ENCODE results near the gene LYST.

The LYST gene

GRCh38 chr1:235703506-235703905 is 163.2 kb downstream of the LYST start:
- peak; percentile 35 for DNase-seq (ENCODE audit: low read depth)
- H3K4me3 ChIP-seq (ENCODE audit: control insufficient read depth, low read depth, low read length), result no peak overlapping the region
- no peak for TF ChIP-seq CTCF (conservative IDR thresholded peaks at IDR 0.05; ENCODE audit: control insufficient read depth, insufficient read depth, low read depth, low read length)

GRCh38 chr1:235702412-235702811 is 164.3 kb downstream of the LYST start:
- no peak overlapping the region for H3K4me3 ChIP-seq (ENCODE audit: control insufficient read depth, low read depth, low read length)
- TF ChIP-seq CTCF (conservative IDR thresholded peaks at IDR 0.05; ENCODE audit: control insufficient read depth, insufficient read depth, low read depth, low read length), result no peak
- DNase-seq (ENCODE audit: low read depth), result no peak

- H3K4me3 ChIP-seq (ENCODE audit: control insufficient read depth, low read depth, low read length), result no peak overlapping the region
- DNase-seq (ENCODE audit: low read depth), result peak; percentile 76
- TF ChIP-seq CTCF (conservative IDR thresholded peaks at IDR 0.05; ENCODE audit: control insufficient read depth, insufficient read depth, low read depth, low read length), result no peak
Measured at GRCh38 chr1:235697508-235697907, 169.2 kb downstream of the LYST start.

- H3K4me3 ChIP-seq (ENCODE audit: control insufficient read depth, low read depth, low read length), result no peak overlapping the region
- no peak for DNase-seq (ENCODE audit: low read depth)
- TF ChIP-seq CTCF (conservative IDR thresholded peaks at IDR 0.05; ENCODE audit: control insufficient read depth, insufficient read depth, low read depth, low read length), result no peak
Measured at GRCh38 chr1:235689356-235689755, 177.3 kb downstream of the LYST start.

GRCh38 chr1:235688096-235688495 is 178.6 kb downstream of the LYST start:
- no peak overlapping the region for H3K4me3 ChIP-seq (ENCODE audit: control insufficient read depth, low read depth, low read length)
- no peak for TF ChIP-seq CTCF (conservative IDR thresholded peaks at IDR 0.05; ENCODE audit: control insufficient read depth, insufficient read depth, low read depth, low read length)
- peak; percentile 21 for DNase-seq (ENCODE audit: low read depth)

- TF ChIP-seq CTCF (conservative IDR thresholded peaks at IDR 0.05; ENCODE audit: control insufficient read depth, insufficient read depth, low read depth, low read length), result no peak
- no peak overlapping the region for H3K4me3 ChIP-seq (ENCODE audit: control insufficient read depth, low read depth, low read length)
- DNase-seq (ENCODE audit: low read depth), result no peak
Measured at GRCh38 chr1:235683653-235684052, 183.1 kb downstream of the LYST start.

- H3K4me3 ChIP-seq (ENCODE audit: control insufficient read depth, low read depth, low read length), result no peak overlapping the region
- no peak for DNase-seq (ENCODE audit: low read depth)
- no peak for TF ChIP-seq CTCF (conservative IDR thresholded peaks at IDR 0.05; ENCODE audit: control insufficient read depth, insufficient read depth, low read depth, low read length)
Measured at GRCh38 chr1:235682216-235682615, 184.5 kb downstream of the LYST start.

Measured in fibroblast of mammary gland (primary cell).